ENCODE data around the gene CMTM5.

The CMTM5 gene

DNA sequence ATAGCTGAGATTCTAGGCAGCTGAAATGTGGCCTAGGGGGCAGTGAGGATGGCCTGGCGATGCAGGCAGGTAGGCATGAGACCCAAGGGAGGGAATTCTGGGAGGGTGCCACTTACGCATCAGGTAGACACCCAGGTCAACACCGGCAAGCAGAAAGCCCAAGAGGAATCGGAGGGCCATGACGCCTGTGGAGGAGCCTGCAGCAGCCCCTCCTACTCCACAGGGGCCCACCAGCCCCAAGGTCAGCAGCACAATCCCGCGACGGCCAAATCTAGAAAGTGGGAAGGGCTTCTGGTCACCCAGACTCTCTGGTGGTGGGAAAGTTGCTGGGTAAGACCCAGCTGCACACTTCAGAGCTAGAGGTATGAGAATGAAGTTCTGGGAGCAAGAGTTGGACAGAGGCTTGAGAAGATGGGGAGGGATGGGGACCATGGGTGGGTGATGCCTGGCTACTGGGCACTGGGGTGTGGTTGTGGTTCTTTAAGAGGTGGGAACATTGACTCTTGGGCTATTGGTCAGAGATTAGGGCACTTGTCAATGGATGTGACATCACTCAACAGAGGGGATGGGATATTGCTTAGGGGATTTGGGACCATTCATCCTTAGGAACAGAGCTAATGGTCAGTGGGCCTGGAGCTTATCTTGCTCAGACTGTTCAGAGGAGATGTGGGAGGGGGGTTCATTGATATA is 27.5 kb upstream of the CMTM5 start:
- no peaks in the 10 kb centered on the region for H3K9me3 ChIP-seq (ENCODE audit: insufficient read depth, low read depth, low read length)
- H3F3A ChIP-seq (ENCODE audit: low read depth) = no peaks in the 10 kb centered on the region
- no peaks in the 10 kb centered on the region for H3K4me1 ChIP-seq (ENCODE audit: insufficient read depth, low read length, poor library complexity, severe bottlenecking)
- H3K79me2 ChIP-seq (ENCODE audit: insufficient read depth, low read length) = no peaks in the 10 kb centered on the region
- no peaks in the 10 kb centered on the region for H3K9me2 ChIP-seq (replicated peaks; ENCODE audit: low read depth, low read length)
- no peak overlapping the region for H2AFZ ChIP-seq (ENCODE audit: low read length)
- H3K27me3 ChIP-seq (ENCODE audit: insufficient read depth, low read length, poor library complexity, severe bottlenecking) = peaks cover 17% of the 10 kb centered on the region
- H3K4me2 ChIP-seq (ENCODE audit: low read depth, low read length, poor library complexity, severe bottlenecking) = no peak overlapping the region
- H3K36me3 ChIP-seq (ENCODE audit: insufficient read depth, low read length) = no peaks in the 10 kb centered on the region
- TF ChIP-seq, protein P1, sequence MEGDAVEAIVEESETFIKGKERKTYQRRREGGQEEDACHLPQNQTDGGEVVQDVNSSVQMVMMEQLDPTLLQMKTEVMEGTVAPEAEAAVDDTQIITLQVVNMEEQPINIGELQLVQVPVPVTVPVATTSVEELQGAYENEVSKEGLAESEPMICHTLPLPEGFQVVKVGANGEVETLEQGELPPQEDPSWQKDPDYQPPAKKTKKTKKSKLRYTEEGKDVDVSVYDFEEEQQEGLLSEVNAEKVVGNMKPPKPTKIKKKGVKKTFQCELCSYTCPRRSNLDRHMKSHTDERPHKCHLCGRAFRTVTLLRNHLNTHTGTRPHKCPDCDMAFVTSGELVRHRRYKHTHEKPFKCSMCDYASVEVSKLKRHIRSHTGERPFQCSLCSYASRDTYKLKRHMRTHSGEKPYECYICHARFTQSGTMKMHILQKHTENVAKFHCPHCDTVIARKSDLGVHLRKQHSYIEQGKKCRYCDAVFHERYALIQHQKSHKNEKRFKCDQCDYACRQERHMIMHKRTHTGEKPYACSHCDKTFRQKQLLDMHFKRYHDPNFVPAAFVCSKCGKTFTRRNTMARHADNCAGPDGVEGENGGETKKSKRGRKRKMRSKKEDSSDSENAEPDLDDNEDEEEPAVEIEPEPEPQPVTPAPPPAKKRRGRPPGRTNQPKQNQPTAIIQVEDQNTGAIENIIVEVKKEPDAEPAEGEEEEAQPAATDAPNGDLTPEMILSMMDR (conservative IDR thresholded peaks at IDR 0.05; ENCODE audit: low read length) = no peak
- TF ChIP-seq EZH2phosphoT487 (IDR thresholded peaks at IDR 0.05; ENCODE audit: borderline replicate concordance) = no peak
- no peak overlapping the region for H3K9ac ChIP-seq (ENCODE audit: low read depth, low read length, poor library complexity, severe bottlenecking)
- no peak overlapping the region for H3K4me3 ChIP-seq (ENCODE audit: low read length, poor library complexity, severe bottlenecking)
- H4K20me1 ChIP-seq (ENCODE audit: insufficient read depth, low read length, poor library complexity, severe bottlenecking) = no peaks in the 10 kb centered on the region

DNA sequence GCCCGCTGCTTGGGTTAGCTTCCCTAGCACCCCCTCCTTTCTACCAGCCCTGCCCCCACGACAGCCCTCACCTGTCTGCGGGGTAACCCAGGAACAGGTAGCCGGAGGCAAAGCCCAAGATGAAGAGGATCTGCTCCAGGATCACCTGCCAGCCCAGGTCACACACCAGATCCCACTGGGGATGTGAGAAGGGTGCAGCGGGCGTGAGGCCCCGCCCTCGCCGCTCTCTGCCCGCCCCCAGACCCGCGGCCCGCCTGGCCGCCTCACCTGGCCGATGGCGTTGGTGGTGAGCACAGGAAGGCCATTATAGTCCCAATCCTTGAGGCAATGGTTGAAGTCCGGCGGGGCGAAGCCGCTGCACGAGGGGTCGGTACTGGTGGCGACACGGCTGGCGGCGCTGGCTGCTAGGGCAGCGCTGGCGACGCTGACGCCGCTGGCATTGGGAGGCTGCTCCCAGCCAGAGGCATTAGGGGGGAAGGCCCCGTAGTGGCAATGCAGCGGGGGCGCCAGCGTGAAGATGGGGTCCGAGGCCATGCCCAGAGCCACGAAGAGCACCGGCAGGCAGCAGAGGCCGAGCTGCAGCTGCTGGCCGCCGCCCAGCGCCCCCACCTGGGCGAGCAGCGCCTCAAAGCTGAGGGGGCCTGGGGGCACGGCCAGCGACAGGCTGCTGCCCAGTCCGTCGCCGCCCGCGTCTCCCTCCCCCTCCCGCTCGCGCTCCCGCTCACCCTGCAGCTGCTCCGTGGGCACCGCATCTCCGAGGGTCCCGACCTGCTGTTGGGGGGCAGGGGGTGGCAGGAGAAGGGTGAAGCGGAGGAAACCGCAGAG is 25.0 kb upstream of the CMTM5 start:
- no peaks in the 10 kb centered on the region for H3K9me2 ChIP-seq (replicated peaks; ENCODE audit: low read depth, low read length)
- H3K9ac ChIP-seq (ENCODE audit: low read depth, low read length, poor library complexity, severe bottlenecking) = peak overlapping the region; percentile 47
- H3K36me3 ChIP-seq (ENCODE audit: insufficient read depth, low read length) = no peaks in the 10 kb centered on the region
- no peak for TF ChIP-seq EZH2phosphoT487 (IDR thresholded peaks at IDR 0.05; ENCODE audit: borderline replicate concordance)
- TF ChIP-seq, protein P1 (conservative IDR thresholded peaks at IDR 0.05; ENCODE audit: low read length) = no peak
- peak overlapping the region; percentile 77; the same call in 1 of the 2 replicates for H2AFZ ChIP-seq (ENCODE audit: low read length)
- no peaks in the 10 kb centered on the region for H3K9me3 ChIP-seq (ENCODE audit: insufficient read depth, low read depth, low read length)
- no peaks in the 10 kb centered on the region for H4K20me1 ChIP-seq (ENCODE audit: insufficient read depth, low read length, poor library complexity, severe bottlenecking)
- no peaks in the 10 kb centered on the region for H3K4me1 ChIP-seq (ENCODE audit: insufficient read depth, low read length, poor library complexity, severe bottlenecking)
- H3K79me2 ChIP-seq (ENCODE audit: insufficient read depth, low read length) = no peaks in the 10 kb centered on the region
- peak overlapping the region; percentile 73 for H3K4me3 ChIP-seq (ENCODE audit: low read length, poor library complexity, severe bottlenecking)
- H3K4me2 ChIP-seq (ENCODE audit: low read depth, low read length, poor library complexity, severe bottlenecking) = peak overlapping the region; percentile 71
- peaks cover 17% of the 10 kb centered on the region for H3K27me3 ChIP-seq (ENCODE audit: insufficient read depth, low read length, poor library complexity, severe bottlenecking)
- no peaks in the 10 kb centered on the region for H3F3A ChIP-seq (ENCODE audit: low read depth)

GRCh38 chr14:23352506-23353432 is 24.1 kb upstream of the CMTM5 start, which contains the start of gene SLC22A17:
Gene SLC22A17 (minus strand): TSS chr14:23352887.
- H3K27me3 ChIP-seq (ENCODE audit: insufficient read depth, low read length, poor library complexity, severe bottlenecking) = peaks cover 17% of the 10 kb centered on the region
- H3K79me2 ChIP-seq (ENCODE audit: insufficient read depth, low read length) = no peaks in the 10 kb centered on the region
- H3K9me2 ChIP-seq (replicated peaks; ENCODE audit: low read depth, low read length) = no peaks in the 10 kb centered on the region
- H3K4me1 ChIP-seq (ENCODE audit: insufficient read depth, low read length, poor library complexity, severe bottlenecking) = no peaks in the 10 kb centered on the region
- no peaks in the 10 kb centered on the region for H4K20me1 ChIP-seq (ENCODE audit: insufficient read depth, low read length, poor library complexity, severe bottlenecking)
- no peaks in the 10 kb centered on the region for H3K9me3 ChIP-seq (ENCODE audit: insufficient read depth, low read depth, low read length)
- H3F3A ChIP-seq (ENCODE audit: low read depth) = no peaks in the 10 kb centered on the region
- peak within 1 kb of the TSS; percentile 73 for H3K4me3 ChIP-seq (ENCODE audit: low read length, poor library complexity, severe bottlenecking)
- peak within 1 kb of the TSS; percentile 77 for H2AFZ ChIP-seq (ENCODE audit: low read length)
- H3K9ac ChIP-seq (ENCODE audit: low read depth, low read length, poor library complexity, severe bottlenecking) = peak within 1 kb of the TSS; percentile 47
- H3K36me3 ChIP-seq (ENCODE audit: insufficient read depth, low read length) = no peaks in the 10 kb centered on the region
- H3K4me2 ChIP-seq (ENCODE audit: low read depth, low read length, poor library complexity, severe bottlenecking) = peak within 1 kb of the TSS; percentile 71
- TF ChIP-seq EZH2phosphoT487 (IDR thresholded peaks at IDR 0.05; ENCODE audit: borderline replicate concordance) = no peak
- TF ChIP-seq, protein P1 (conservative IDR thresholded peaks at IDR 0.05; ENCODE audit: low read length) = no peak

Data from Loucy (cell line).